ENCODE measurements around the gene HJURP. TPM values are rescaled to one million over a fixed set of nuclear protein-coding genes. Genes with fewer than 3 reads are reported as not detected.

HJURP gene
- polyA plus RNA-seq, 1 of the 3 experiments (the other 2 are of a cell fraction): 13.2 TPM

GRCh38 chr2:233807215-233807865 lies 47.0 kb downstream of the HJURP start:
- CTCF ChIA-PET: no interaction called here

More at GRCh38 chr2:233807215-233807865, 47.0 kb downstream of the HJURP start:
- Histone ChIP-seq H3K4me2 (no peak overlapping the region), H3K27me3 (ENCODE audit: insufficient read depth) (no peaks in the 10 kb centered on the region; the same call in 1 of the 2 replicates), H3K4me3 (ENCODE audit: low read depth in 2 of 2, low read length in 1 of 2) (no peak overlapping the region), H3K36me3 (replicated peaks in 1 of 2; ENCODE audit: control insufficient read depth in 1 of 2, insufficient read depth in 2 of 2, low read length in 1 of 2) (no peaks in the 10 kb centered on the region), H3K79me2 (ENCODE audit: insufficient read depth) (no peaks in the 10 kb centered on the region), H3K9ac (no peak overlapping the region), H2AFZ (ENCODE audit: low read depth) (no peak overlapping the region), H3K9me2 (no peaks in the 10 kb centered on the region), H3K27ac (ENCODE audit: low read depth in 2 of 2, low read length in 1 of 2) (no peak overlapping the region), H3F3A (replicated peaks; ENCODE audit: insufficient read depth) (no peaks in the 10 kb centered on the region), H3K4me1 (ENCODE audit: control insufficient read depth in 1 of 2, insufficient read depth in 2 of 2, low read depth in 1 of 2, low read length in 1 of 2) (no peaks in the 10 kb centered on the region), H4K20me1 (ENCODE audit: insufficient read depth) (no peaks in the 10 kb centered on the region), H3K9me3 (no peaks in the 10 kb centered on the region; the same call in 1 of the 2 replicates)
- no peak for TF ChIP-seq SMC3 (IDR thresholded peaks at IDR 0.05; ENCODE audit: low read depth, low read length)
- no peak for TF ChIP-seq MAX (IDR thresholded peaks at IDR 0.05; ENCODE audit: low read depth)
- TF ChIP-seq TCF12 (IDR thresholded peaks at IDR 0.05): no peak
- TF ChIP-seq MXI1 (IDR thresholded peaks at IDR 0.05; ENCODE audit: low read depth, low read length): no peak
- no peak for TF ChIP-seq EP300 (IDR thresholded peaks at IDR 0.05; ENCODE audit: borderline replicate concordance in 1 of 2, low read depth in 1 of 2, low read length in 1 of 2)
- no peak for TF ChIP-seq SIN3A (IDR thresholded peaks at IDR 0.05; ENCODE audit: borderline replicate concordance, low read depth, low read length)
- TF ChIP-seq RFX5 (IDR thresholded peaks at IDR 0.05; ENCODE audit: low read length): no peak
- TF ChIP-seq, protein P1, sequence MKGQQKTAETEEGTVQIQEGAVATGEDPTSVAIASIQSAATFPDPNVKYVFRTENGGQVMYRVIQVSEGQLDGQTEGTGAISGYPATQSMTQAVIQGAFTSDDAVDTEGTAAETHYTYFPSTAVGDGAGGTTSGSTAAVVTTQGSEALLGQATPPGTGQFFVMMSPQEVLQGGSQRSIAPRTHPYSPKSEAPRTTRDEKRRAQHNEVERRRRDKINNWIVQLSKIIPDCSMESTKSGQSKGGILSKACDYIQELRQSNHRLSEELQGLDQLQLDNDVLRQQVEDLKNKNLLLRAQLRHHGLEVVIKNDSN (IDR thresholded peaks at IDR 0.05; ENCODE audit: borderline replicate concordance, low read depth): no peak
- TF ChIP-seq FOXM1 (IDR thresholded peaks at IDR 0.05; ENCODE audit: low read depth): no peak
- TF ChIP-seq, protein P2, sequence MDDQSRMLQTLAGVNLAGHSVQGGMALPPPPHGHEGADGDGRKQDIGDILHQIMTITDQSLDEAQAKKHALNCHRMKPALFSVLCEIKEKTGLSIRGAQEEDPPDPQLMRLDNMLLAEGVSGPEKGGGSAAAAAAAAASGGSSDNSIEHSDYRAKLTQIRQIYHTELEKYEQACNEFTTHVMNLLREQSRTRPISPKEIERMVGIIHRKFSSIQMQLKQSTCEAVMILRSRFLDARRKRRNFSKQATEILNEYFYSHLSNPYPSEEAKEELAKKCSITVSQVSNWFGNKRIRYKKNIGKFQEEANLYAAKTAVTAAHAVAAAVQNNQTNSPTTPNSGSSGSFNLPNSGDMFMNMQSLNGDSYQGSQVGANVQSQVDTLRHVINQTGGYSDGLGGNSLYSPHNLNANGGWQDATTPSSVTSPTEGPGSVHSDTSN (IDR thresholded peaks at IDR 0.05): no peak
- TF ChIP-seq ZBTB33 (IDR thresholded peaks at IDR 0.05; ENCODE audit: borderline replicate concordance, low read depth): no peak
- no peak for TF ChIP-seq GATA2 (CRISPR knock-in tag; IDR thresholded peaks at IDR 0.05)
- TF ChIP-seq NRF1 (IDR thresholded peaks at IDR 0.05; ENCODE audit: low read depth, low read length): no peak
- TF ChIP-seq EZH2phosphoT487 (IDR thresholded peaks at IDR 0.05; ENCODE audit: borderline replicate concordance, low read depth): no peak
- TF ChIP-seq IRF3 (IDR thresholded peaks at IDR 0.05; ENCODE audit: low read depth, low read length): no peak
- DNase-seq: no peak
- POLR2A ChIA-PET: no interaction called here
- WGBS (ENCODE audit: low lambda C conversion rate): 30% methylated on average over 7 of the region's 12 CpGs

Measured in SK-N-SH (cell line).